Testis (tissue), 3 donors: ENCODE results near the gene ROBO4. TPM values are rescaled to one million over a fixed set of nuclear protein-coding genes. Genes with fewer than 3 reads are reported as not detected.

Experiments
- DNase-seq: peaks from one replicate; pipeline ENCODE4 v3.0.0-alpha.2; 2019
- H3K27ac ChIP-seq, 2 donors: fragments of 200-600 bp; sonication (generic); one replicate each; pipeline ENCODE4 v1.5.1; 2019
- H3K27me3 ChIP-seq: fragments of 200-600 bp; sonication (generic); one replicate; pipeline ENCODE4 v1.5.1; 2019
- H3K36me3 ChIP-seq: fragments of 200-600 bp; sonication (generic); one replicate; pipeline ENCODE4 v1.5.1; 2017; ENCODE audit warnings: low read depth; ENCODE audit errors: missing control alignments
- H3K4me1 ChIP-seq: fragments of 200-600 bp; sonication (generic); one replicate; pipeline ENCODE4 v1.5.1; 2019
- H3K4me3 ChIP-seq, 2 donors: fragments of 200-600 bp; sonication (generic); one replicate each; pipeline ENCODE4 v1.5.1; 2017 to 2019
- H3K9me3 ChIP-seq: fragments of 200-600 bp; sonication (generic); one replicate; pipeline ENCODE4 v1.5.1; 2017
- CTCF ChIP-seq, 3 experiments: fragments of 450-650 bp in 2 of 3; fragments of 200-600 bp in 1 of 3; sonication (generic) in 1 of 3; IDR thresholded peaks; one replicate each; pipeline ENCODE4 v1.5.1; 2016 to 2019; ENCODE audit warnings: antibody characterized with exemption in 3 of 3, mild to moderate bottlenecking in 2 of 3, moderate library complexity in 1 of 3
- POLR2A ChIP-seq: fragments of 450-650 bp; IDR thresholded peaks from one replicate; pipeline ENCODE4 v1.6.1; 2017; ENCODE audit warnings: antibody characterized with exemption, mild to moderate bottlenecking, moderate library complexity
- WGBS, 2 donors: methylation state at CpG; one replicate each; pipeline ENCODE4 v1.1.5; 2018; 5-methylcytosine and 5-hydroxymethylcytosine counted together
- intact Hi-C: fragments of 100-400 bp; cut with DNase I; formaldehyde crosslinking; loops from one replicate; pipeline ENCODE4 v1.15.1; 2023; ENCODE audit warnings: low total_unique reads
- polyA plus RNA-seq: library from polyadenylated mRNA; stranded (reverse); fragments of 350-450 nt; fragmentation: Illumina TruSeq; extraction: RNeasy Lipid Tissue Mini Kit (QIAGEN cat#74804); gene quantifications from one replicate; pipeline ENCODE4 v1.2.3, GENCODE V29; 2014; ENCODE audit warnings: low read depth, low replicate concordance; ENCODE audit not compliant: insufficient read depth
- total RNA-seq, 2 donors: library from RNA; depleted of rRNA; stranded (reverse); fragments of >200 nt; gene quantifications; one replicate each; pipeline ENCODE4 v1.2.3, GENCODE V29; 2016

The ROBO4 gene
- total and polyA plus RNA-seq, 3 donors from 2014 or later, result 5.7 to 8.4 (median 7.0) TPM

DNA sequence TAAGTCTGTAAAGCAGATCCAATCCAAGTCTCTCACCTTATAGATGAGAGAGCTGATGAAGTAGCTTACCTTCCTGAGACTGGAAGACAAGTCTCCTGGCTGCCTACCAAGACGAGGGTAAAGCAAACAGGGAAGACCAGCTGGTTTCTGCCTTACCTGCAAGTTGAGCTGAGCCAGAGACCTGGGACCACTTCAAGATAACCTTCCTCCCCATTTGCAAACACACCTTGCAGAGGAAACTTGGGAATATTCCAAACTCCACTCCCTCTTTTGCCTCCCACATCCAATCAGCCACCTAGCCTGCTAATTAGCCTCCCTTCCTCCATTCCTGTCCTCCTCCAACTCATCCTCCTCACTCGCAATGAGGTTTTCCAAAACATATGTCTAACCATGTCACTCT is 55.8 kb downstream of the ROBO4 start:
- no peak for DNase-seq
- H3K4me1 ChIP-seq, result peaks cover 14% of the 10 kb centered on the region
- 48 to 69% methylated on average over 2 of the region's 2 CpGs for WGBS, 2 donors
- H3K9me3 ChIP-seq, result no peaks in the 10 kb centered on the region
- H3K36me3 ChIP-seq, result no peaks in the 10 kb centered on the region
- intact Hi-C loops, result no loop called here
- TF ChIP-seq CTCF (IDR thresholded peaks at IDR 0.05) (no peak), POLR2A (no peak)
- H3K27me3 ChIP-seq, result no peaks in the 10 kb centered on the region
- H3K27ac ChIP-seq, result no peak overlapping the region
- no peak overlapping the region for H3K4me3 ChIP-seq

DNA sequence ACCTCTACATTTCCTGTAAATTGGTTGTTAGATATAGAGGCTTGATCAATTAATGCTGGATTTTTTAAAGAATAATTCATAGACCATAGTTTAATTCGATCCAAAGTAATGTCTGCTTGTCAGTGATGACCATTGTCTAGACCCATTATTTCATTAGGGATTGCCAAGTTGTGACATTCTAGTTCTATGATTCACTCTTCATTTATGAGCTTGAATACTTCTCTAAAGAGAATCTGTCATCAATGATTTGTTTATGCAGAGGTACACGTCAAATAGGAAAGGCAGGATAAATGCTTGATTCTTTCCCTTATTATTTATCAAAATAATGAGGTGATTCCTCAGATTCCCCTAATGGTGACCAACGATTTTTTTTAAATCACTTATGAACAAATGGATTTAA is 56.5 kb downstream of the ROBO4 start:
- 60 to 62% methylated on average over 3 of the region's 3 CpGs for WGBS, 2 donors
- no peak for DNase-seq
- H3K4me3 ChIP-seq, result no peak overlapping the region
- H3K27me3 ChIP-seq, result no peaks in the 10 kb centered on the region
- peaks cover 14% of the 10 kb centered on the region for H3K4me1 ChIP-seq
- TF ChIP-seq POLR2A (no peak), CTCF (IDR thresholded peaks at IDR 0.05) (no peak)
- no peaks in the 10 kb centered on the region for H3K9me3 ChIP-seq
- no peaks in the 10 kb centered on the region for H3K36me3 ChIP-seq
- intact Hi-C loops, result no loop called here
- no peak overlapping the region for H3K27ac ChIP-seq

GRCh38 chr11:124840666-124841065 is 57.0 kb downstream of the ROBO4 start:
- intact Hi-C loops, result no loop called here

DNA sequence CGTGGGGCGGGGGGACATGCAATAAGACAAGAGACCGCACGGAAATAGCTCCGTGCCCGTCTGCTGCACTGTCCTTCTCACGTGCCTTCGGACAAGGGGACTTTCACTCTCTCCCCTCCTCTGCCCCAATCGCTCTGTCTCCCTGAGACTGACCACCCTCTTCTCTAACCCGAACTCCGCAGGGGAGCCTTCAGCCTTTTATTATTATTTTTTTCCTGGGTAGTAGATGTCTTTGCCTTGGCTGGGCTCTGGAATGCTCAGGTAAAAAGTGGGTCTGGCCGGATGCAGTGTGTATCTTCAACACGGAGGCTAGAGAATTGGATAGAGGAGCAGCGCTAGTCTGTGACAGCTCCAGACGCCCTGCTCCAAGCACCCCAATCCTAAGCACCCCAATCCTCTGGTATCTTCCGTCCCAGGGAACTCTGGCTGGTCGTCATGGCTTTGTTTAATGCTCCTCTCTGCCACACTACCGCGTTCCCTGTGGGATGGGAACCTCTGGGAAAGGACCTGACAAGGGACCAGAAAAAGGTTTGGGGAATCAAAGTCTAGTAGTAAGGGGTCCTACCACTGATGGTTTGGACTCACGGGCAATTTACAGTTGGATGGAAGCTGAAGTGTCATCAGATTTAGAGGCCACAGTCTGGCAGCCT is 57.6 kb downstream of the ROBO4 start:
- no peaks in the 10 kb centered on the region for H3K36me3 ChIP-seq
- TF ChIP-seq CTCF (IDR thresholded peaks at IDR 0.05), result no peak
- no peak for TF ChIP-seq POLR2A
- peak overlapping the region; percentile 31 to 38 for H3K4me3 ChIP-seq
- H3K9me3 ChIP-seq, result no peaks in the 10 kb centered on the region
- H3K4me1 ChIP-seq, result peaks cover 14% of the 10 kb centered on the region
- 11 to 16% methylated on average over 20 of the region's 20 CpGs for WGBS, 2 donors
- DNase-seq, result no peak
- H3K27ac ChIP-seq, result no peak overlapping the region
- H3K27me3 ChIP-seq, result no peaks in the 10 kb centered on the region
- intact Hi-C loops, result loop anchor here (5.0 to 10.0 kb wide), 2 partner anchors 75 to 173 kb away; partner anchors contain the start of gene ESAM

More at GRCh38 chr11:124840666-124841065, 57.0 kb downstream of the ROBO4 start:
- H3K4me3 ChIP-seq, result no peak overlapping the region
- WGBS, 2 donors, result 62 to 63% methylated on average over 1 of the region's 1 CpG
- no peak for TF ChIP-seq POLR2A
- no peaks in the 10 kb centered on the region for H3K36me3 ChIP-seq
- H3K27ac ChIP-seq, result no peak overlapping the region
- H3K9me3 ChIP-seq, result no peaks in the 10 kb centered on the region
- no peak for DNase-seq
- peaks cover 14% of the 10 kb centered on the region for H3K4me1 ChIP-seq
- no peaks in the 10 kb centered on the region for H3K27me3 ChIP-seq

GRCh38 chr11:124839128-124839971 is 58.3 kb downstream of the ROBO4 start:
- Histone ChIP-seq H3K9me3 (no peaks in the 10 kb centered on the region), H3K36me3 (no peaks in the 10 kb centered on the region), H3K4me1 (peaks cover 14% of the 10 kb centered on the region), H3K27me3 (no peaks in the 10 kb centered on the region), H3K27ac (no peak overlapping the region), H3K4me3 (peak overlapping the region; percentile 31 to 38)
- no peak for DNase-seq
- TF ChIP-seq POLR2A, result no peak
- TF ChIP-seq CTCF (IDR thresholded peaks at IDR 0.05), result no peak
- WGBS, 2 donors, result 2 to 3% methylated on average over 5 to 73 of the region's 87 CpGs
- intact Hi-C loops, result loop anchor here (5.0 to 10.0 kb wide), 2 partner anchors 75 to 172 kb away; partner anchors contain the start of gene ESAM
